Midbrain (tissue), 1 donor: ENCODE results near the gene CCDC167.

Experiments used
- DNase-seq: peaks from one replicate; lab custom pipeline; 2025; lab: John Stamatoyannopoulos, UW

CCDC167 gene

DNA sequence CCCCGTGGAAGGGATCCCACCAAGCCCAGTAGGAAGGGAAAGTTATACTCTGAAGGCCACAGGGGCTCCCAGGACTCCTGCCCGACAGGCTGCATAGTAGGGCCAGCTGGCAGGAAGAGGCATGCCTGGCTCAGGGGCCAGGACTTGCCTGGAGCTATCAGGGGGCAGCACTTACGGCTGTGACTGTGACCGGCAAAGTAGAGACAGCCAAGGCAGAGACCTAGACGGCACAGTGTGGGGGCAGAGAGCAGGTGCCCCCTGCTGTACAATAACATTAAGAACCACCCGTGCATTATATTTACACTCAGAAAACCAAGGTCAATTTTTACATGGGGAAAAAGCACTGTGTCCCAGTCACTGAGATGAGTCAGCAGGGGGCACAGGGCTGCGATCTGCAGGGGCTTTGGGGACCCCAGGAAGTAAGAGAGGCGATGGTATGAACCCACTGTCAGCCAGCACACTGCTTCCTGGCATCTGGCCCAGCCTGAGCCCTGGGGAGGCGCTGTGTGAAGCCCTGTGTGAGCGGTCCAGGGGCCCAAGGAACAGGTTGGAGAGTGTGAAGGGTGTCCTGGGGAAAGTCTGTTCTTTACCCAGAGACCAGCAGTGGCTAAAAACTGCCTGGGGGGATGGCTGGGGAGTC, 9.9 kb downstream of the CCDC167 start:
- no peak for DNase-seq

DNA sequence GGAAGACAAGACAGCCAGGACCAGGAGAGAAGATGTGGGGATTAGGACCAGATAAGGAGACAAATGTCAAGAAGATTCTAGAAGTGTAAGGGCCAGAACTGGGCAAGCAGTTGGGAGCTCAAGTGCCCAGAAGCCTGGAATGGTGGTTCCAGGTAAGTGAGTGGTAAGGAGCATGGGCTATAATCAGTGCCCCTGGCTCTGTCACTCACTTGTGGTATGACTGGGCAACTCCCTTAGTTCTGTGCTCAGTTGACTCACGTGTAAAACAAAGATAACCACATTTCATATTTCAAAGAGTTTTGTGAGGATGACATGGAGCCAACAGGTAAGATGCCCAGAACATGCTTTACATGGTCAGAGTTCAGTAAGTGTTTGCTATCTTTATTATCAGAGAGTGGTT, 11.2 kb downstream of the CCDC167 start:
- DNase-seq: no peak

DNA sequence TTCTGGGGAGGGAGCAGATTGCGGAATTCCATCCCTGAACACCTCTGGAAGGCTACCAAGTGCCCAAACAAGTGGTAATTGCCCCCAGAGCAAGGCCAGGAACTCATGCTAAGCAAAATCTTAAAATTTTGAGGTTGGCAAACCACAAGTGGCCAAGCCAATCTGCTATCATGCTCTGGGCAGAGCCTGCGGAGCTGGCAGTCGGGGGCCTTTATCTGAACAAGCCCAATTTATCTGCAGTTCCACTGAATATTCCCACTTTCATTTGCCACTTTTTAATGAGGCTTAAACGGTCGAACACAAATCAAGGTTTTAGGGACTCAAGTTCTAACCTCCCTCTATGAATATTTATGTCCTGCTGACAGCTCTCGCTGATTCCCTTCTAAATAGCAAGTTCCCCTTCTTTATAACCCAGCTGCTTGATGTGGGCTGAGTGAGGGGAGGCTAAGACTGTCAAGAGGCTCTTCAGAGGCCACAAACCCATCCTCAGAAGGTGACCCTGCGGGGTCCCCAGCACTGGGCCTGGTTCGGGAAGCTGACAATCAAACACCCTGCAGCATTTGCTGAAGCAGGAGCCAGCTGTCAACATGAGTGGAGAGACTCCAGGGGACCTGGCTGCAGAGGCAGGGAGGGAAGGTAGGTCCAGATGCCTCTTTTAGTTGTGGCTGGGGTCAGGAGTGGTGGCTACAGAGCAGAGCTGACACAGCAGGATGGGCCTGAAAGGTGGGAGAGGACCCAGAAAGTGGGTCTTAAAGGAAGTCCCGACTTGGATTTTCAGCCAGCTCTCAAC, 11.9 kb downstream of the CCDC167 start:
- no peak for DNase-seq

DNA sequence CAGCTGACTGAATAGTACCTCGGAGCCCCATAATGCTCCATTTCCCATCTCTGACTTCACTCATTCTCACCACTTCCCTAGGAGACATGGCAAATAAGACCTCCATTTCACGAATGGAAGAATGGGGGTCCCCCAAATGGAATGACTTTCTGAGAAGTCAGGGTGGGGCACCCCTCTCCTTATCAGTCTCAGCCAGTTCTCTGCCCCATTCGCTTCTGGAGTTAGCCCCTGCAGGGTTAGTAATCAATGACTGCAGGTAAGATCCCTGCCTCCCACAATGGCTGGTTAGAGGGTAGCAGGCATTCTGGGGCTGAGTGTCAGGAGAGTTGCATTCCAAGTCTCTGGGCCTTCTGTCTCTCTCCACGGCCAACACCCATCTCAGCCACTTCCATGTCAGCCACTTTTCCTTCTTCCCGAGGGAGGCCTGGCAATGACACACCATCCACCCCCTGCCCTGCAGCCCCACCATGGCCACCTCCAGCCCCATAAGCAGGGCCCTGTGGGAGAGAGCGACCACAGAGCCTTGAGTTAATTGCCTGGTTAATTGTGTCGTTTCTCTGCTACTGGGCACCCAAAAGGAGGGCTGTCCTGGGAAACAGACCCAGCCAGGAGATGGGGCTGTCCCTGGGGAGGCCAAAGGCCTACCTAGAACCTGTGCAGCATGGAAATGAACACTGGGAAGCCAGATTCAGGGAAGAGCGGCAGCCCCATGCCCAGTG, 13.4 kb downstream of the CCDC167 start:
- no peak for DNase-seq

DNA sequence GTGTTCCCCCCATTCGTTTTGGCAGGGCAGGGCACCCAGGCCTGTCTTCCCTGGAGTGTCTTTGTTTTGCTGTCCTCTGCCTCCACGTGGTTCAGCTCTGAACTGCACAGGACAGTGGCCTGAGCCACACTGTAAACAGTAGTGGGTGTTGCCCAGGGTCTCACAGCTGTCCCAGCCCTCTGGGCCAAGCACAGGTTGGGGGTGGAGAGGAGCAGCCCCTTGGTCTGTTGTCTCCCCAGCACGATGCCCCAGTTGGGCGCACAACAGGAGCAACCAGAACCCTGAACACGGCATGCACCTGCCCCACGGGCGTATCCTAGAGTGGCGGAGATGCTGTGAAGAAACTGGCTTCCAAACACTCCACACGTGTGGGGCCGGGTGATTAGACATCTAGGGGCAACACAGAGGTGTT, 14.4 kb downstream of the CCDC167 start:
- no peak for DNase-seq

DNA sequence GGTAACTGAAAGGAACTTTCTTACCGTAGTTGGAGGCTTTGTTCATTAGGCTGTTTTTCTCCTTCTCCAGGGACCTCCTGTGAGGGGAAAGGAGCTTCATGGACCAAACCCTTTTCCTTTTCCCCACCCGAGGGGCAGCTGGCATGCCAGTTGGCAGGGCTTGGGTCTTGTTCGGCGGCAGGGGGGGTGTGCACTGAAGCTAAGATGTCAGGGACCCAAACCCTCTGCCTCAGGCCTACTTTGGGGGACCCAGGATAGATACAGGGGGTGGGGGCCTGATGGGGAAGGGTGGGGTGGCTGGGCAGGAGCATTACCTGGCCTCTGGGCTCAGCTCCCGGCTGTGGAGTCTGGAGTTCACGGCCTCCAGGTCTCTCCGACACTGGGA, 14.9 kb downstream of the CCDC167 start:
- DNase-seq: no peak

DNA sequence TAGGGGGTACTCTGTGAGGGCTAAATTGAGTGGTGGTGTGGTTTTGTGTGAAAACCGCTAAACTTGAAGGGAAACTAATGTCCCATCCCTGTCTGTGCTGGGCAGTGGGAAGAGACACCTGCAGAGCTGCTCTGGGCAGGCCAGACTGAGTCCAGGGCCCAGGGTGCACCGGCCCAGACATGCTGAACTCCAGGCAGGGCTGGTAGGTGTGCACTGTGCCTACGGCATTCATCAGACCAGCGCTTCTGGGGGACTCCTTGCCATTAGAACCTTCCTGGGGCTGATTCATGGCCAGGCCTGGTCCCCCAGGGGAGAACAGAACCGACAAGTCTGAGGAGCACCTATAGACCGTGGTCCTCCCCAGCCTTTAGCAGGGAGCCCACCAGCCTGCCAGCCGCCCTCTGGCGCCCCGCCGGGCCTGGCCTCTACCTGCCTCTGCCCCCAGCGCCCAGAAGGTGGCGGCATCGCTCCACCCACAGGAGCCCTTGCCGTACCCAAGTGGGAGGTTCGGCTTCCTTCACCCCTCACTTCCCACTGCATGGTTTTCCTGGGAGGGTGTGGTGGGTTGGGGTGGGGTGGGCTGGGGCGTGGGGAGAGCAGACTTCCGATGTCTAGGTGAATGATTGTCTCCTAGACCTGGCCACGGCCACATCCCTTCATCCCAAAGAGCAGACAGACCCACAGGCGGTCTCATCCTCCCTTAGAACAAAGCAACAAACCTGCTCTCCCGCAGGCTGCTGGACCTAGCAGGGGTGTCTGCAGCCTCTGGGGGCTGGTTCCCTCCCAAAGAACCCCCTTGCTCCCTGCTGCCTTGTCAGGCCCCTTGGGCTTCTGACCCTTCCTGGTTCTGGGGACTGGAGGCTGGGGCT, 15.5 kb downstream of the CCDC167 start:
- peak; percentile 54 for DNase-seq

DNA sequence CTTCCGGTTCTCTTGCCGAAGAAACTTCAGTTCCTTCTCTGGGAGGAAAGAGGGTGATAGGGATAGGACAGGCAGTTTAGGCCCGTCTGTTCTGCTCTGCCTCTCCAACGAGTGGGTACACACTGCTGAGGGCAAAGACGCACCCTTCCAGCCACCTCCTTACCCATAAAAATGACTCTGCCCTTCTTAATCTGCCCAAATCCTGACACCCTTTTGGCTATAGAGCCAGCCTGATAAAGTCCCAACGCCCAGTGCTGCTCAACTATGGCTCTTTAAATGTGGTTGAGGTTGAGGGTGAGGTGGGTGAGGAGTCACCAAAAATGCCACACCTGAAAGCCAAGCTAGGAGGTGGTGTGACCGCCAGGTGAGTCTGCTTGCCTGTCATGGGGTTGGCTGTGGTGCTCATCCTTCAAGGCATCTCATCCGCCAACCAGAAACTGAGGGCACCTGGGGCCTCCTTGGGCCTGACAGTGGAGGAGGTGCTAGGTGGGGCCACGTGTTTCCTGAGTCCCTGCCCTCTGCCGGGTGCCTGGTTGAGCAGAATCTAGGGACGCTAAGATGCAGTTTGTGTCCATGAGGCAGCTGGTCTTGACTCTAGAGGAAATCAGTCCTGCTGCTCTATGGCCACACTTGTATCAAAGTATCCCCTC, 16.3 kb downstream of the CCDC167 start:
- DNase-seq: no peak

DNA sequence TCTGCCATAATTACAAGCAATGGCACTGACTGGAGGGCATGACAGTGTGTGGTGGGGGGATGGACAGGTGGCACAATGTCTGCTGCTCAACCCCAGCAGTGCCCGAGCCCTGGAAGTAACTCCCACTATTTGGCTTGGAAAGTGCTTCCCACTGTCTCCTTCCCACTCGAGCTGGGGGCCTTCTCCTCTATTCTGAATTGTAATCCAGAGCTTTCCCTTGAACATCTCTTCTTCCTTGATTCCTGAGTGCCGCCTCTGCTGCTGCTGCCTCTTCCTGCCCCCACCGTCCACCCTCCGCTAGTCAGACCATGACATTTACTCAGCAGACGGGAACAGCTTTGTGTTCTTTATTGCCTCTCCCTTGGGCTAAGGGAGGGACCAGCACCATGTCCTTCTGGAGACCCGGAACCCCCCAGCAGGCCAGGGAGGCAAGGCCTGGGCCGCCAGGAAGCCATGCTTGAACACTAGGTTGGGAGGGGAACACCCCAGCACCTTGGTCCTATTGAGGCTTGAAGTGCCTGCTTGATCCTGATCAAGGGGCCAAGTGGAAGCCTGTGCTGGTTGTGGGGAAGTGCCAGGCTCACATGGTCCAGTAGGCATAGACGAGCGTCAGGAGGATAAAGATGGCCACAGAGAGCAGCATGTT, 17.0 kb downstream of the CCDC167 start:
- DNase-seq: no peak

DNA sequence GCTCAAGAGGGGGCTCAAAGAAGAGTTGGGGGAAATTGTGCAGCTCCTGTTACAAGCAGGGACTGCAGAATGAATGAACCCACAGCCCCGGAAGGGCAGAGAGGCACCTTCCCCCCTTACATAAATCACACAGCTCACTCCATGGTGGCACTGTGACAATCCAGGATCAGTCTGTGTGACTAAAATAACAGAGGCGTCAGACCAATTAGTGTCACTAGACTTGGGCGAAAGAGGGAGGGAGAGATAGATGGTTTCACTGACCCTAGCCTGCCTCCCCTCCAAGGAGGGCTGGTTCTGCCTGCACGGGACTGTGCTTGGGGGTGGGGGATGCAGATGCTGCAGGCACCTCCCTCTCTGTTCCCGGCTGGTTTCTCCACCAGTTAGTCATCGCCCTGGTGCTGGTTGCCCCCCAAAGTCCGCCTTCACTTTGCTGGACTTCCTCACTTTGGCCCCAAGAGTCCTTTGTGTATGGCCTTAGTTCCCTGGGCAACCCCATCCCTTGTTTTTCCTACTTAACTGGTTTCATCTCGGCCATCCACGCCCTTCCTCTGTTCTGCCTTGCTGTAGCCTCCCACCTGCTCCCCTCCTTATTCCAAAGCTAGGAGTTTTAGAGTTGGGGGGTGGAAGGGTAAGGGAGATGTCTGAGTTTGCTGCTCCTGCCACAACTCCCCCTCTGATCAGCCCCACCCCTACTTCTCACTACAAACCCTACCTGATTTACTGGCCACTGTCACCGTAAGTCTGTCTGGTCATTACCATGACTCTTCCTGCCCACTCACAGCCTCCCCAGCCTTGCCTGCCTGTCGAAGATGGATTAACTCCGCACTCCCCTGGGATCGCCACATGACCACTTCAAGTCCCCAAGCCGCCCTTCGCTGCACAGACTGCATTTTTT, 17.7 kb downstream of the CCDC167 start:
- DNase-seq: no peak

DNA sequence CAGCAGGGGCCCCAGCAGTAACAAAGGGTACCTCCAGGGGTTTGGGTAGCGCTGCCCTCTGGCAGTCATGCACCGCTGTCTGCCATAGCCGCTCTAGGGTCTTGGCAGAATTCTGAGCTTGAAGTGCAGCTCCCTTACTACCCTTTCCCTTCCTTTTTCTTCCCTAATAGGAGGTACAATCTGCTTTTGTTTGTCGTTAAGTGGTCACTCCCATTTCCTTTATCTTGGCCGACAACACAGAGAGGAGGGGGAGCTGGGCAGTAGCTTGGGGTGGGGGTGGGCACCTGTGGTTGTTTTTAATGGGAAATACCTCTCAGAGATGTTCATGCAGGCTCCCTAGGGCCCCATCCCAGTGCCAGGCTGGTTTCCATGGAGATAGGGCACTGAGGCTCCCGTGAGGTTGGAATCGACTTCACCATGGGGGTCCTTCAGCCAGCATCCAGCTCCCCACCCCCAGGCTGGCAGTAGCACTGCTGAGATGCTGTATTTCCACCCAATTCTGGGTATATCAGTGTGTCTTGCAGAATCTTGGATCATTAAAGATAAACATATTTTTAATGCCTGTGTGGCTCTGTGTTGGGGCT, 18.6 kb downstream of the CCDC167 start:
- no peak for DNase-seq

DNA sequence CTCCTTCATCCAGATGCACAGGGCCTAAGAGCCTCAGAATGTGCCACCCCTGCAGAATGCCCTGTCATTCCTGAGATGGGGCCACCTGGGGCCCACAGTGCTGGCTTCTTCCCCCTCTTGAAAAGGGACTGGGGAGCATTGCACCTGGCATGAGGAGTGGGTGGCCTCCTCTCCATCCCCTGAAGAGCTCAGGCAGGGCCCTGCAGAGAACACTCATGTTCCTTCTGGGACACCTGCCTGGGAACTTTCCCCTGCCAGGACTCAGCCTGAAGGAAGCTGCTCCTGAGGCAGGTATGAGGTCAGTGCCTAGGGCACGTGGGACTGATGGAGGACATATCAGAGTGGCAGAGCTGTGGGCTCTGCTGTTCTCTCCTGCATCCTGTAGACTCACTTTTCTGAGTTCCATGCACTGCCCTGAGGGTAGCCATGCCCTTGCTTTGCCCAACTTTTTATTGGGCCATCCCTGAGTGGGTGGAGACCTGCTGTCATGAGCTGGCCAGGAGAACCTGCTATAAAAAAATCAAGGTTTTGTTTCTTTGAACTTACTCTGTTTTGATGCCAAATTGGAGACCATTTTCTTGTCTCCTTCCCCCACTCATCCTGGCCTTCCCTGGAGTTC, 19.5 kb downstream of the CCDC167 start:
- DNase-seq: no peak

DNA sequence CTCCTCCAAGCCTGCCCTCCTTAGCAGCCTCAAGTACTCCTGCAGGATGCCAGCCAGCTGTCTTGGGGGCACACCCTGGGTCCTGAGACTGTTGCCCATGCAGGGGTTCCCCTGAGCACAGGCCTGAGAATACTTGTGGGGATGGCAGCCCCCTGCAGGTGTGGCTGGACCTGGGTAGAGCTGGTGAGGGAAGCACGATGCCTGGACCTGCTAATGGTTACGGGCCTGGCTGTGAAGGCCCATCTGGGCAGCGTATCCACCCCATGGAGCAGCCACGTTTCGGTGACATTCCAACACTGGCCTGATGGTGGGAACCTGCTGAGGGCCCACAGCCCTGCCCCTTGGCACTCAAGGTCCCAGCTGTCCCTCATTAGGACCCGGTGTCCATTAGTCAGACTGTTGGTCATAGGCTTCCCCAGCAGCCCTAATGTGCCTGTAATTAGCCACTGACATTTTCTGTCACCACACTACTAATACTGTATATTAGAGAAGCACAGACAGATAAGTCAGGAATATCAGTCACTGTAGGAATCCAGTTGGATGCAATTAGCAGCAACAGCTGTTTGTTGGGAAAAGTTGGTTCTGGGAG, 20.3 kb downstream of the CCDC167 start:
- DNase-seq: no peak

DNA sequence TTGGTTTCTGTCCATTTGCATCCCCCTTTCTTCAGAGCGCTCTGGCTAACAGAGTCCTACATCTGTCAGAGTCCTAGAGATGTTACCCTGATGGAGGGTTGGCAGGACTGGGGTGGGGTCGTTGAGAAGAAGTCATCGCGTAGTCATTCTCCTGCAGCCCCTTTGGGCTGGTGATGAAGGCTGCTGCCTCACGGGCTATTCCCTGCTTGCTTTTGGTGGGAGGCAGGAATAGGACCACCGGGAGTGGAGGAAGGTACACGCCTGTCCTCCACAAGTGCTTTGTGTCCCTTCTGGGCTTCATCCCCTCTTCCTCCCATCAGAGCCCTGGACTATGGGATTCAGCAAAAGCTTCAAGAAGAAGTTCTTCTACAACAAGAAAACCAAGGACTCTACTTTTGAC, 20.9 kb downstream of the CCDC167 start:
- no peak for DNase-seq

DNA sequence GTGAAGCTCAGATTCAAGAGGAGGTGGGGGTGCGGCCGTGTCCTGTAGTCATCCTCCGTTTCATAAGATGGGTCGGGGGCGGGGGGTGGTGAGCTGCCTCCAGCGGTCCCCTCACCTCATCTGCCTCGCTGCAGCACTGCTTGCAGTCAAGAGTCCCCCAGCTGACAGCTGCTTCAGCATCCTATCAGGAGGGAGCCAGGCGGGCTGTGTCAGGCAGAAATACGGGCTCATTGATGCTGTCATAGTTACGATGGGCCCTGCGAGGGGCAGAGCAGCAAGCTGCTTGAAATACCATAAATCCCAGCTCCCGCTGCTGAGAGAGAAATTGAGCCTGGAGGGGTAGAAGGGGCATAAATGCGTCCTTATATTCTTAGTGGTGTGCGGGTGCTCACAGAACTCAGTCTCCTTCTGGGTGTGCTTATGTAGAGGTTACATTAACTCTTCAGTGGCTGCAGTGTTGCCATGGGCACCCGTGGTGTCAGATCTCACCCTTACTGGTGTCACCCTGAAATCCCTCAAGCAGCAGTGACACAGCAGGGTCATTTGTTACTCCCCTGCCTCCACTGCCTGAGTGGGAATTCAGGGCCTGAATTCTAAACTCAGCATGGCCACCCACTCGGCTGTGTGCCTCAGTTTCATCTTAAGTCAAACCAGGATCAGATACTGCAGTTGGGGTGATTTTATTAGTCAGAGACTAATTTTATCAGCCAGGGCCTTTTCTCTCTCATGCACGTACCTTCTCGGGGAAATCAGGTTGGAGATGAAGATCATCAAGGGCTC, 21.8 kb downstream of the CCDC167 start:
- no peak for DNase-seq

DNA sequence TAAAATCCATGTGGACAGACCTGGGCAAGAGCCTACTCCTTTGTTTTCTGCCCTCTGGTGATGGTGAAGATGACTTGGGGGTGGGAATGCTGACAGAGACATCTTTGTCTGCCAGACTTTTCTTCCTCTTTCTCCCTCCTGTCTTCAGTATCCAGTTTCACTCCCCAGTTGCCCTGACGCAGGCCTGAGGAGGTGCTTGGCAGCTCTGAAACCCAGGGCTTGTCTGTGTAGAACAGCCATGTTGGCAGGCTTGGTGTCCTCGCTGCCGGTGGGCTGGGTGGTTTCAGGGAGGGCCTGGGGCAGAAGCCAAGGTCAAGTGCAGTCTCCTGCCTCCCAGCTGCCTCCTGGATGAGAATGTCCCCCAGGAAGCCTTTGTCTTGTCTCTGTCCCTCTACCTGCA, 22.5 kb downstream of the CCDC167 start:
- no peak for DNase-seq

DNA sequence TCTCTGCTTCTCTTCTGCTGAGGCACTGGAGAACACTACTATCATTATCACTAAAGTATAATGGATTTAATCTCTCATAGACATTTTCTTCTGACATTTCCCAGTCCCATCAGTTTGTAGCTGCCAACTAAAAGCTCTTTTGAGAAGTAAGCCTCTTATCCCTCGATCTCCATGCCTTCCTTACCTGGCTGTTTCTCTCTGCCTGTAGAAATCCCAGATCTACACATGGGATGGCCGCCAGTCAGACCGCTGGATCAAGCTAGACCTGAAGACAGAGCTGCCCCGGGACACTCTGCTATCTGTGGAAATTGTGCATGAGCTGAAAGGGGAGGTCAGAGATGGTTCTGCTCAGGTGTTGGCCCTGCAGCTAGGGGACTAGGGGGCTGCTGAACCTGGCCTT, 25.4 kb downstream of the CCDC167 start:
- no peak for DNase-seq
